Middle frontal gyrus (tissue), 1 donor: ENCODE data around the gene ARHGAP42.
"Not testable (repeated sequence)": the region's sequence is repeated elsewhere in the genome, so short reads cannot be mapped to it uniquely, and the experiment has no call there.

Experiments used
- DNase-seq: peaks from one replicate; pipeline ENCODE4 v3.0.0-alpha.2; 2015; ENCODE audit warnings: low spot score; ENCODE audit errors: extremely low spot score

ARHGAP42 gene

GRCh38 chr11:100719362-100719761 lies 32.3 kb downstream of the ARHGAP42 start:
- no peak for DNase-seq

- no peak for DNase-seq
Observed at GRCh38 chr11:100719809-100720221, 32.7 kb downstream of the ARHGAP42 start.

GRCh38 chr11:100726680-100727079 lies 39.6 kb downstream of the ARHGAP42 start:
- no peak for DNase-seq

- no peak for DNase-seq
Observed at GRCh38 chr11:100727410-100727809, 40.3 kb downstream of the ARHGAP42 start.

- DNase-seq, result no peak
Observed at GRCh38 chr11:100730266-100730665, 43.2 kb downstream of the ARHGAP42 start.

DNA sequence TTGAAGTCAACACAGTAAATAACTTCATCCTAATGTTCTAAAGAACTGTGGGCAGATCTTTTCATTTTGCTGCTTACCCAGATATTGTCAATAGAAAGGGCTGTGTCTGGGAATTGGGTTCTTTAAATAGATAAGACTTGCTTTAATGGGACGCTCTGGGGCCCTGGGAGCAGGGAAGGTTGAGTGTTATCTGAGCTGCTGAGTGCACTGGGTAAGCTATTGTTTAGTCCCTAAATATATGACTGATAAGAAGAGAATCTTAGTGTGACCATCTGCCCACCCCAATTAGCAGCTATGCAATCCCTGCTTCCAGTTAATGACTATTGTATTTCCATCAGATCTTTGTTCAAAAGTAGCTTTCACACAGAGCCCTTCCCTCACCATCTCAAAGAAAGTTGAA lies 44.4 kb downstream of the ARHGAP42 start:
- no peak for DNase-seq

DNA sequence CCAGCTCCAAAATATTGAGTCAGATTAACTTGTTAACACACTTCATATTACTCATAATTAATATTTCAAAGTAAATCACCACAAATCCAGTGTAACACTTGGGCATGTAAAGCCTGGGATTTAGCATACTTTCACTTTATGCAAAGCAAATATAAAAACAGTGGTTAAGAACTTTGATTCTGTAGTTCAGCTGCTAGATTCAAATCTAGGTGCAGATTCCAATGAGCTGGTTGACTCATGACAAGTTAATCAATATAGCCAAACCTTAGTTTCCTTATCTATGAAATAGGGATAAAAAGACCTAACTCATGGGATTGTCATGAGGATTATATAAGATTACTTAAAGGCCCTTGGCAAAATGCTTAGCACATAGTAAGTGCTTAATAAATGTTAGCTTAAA lies 45.9 kb downstream of the ARHGAP42 start:
- DNase-seq, result no peak

GRCh38 chr11:100734743-100735527 lies 47.8 kb downstream of the ARHGAP42 start:
- no peak for DNase-seq

DNA sequence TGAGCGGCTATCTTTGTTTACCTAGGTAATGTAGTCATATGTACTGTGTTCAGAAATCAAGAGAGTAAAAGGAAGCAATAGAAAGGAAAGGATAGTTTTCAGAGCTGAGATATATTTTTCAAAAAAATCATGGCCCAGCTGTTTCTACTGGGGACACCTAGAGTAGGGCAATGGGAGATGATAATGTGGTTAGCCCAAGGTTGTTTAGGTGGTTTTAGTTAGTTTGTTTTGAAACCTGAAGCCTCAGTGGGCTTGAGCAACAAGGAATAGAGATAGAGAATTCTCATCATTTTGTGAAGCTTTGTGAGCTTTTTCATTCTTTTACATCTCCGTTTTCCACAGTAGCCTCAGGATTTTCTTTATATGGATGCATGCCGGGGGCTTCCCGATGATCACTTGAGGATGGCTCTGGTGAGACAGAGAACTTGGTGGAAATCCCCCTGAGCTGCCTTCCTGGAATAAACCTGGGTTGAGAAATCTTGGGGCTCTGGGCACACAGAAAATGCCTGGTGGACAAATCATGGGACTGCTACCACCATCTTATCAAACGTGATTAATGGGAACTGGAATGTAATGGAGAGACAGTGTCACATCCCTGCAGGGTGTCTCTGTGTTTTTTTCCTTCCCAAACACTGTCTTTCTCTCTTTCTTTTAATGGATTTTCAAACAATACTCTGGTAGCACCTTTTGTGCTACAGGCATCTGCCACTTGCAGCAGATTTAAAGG lies 49.0 kb downstream of the ARHGAP42 start:
- no peak for DNase-seq

- no peak for DNase-seq
Observed at GRCh38 chr11:100738701-100739270, 51.7 kb downstream of the ARHGAP42 start.

DNA sequence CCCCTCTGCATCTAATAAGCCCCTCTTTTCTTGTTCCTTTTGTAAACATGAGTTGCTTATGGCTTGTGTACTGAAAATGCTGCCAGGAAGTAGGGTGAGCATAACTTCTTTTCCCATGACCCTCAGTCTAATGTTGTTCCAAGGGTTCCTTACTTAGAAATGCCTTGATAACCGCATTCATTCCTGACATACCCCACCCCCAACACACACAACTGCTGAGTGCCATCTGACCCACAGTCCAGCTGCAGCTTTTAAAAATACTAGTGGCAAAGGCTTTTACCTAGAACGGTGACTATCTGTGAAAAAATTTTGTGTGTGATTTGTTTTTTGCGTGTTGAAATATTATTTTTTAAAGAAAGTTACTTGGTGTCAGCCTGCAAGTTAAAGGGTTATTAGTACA lies 52.6 kb downstream of the ARHGAP42 start:
- no peak for DNase-seq

DNA sequence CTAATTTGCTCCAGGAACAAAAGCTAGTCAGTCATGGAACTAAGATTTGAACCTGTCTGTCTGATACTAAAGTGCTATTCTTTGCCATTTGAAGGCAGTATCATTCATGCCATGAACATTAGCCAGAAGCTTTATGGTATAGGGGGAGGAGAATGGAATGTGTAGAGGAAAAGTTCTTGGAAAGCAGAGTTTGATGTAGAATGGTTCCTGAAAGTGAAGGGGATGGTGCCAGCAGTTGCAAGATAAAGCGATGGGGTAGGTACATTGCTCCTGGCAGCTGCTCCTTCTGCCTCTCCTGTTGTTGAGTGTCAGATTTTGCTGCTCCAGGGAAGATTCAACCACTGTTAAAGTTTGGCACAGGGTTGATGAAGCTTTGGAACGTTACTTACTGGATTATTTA lies 53.4 kb downstream of the ARHGAP42 start:
- no peak for DNase-seq

GRCh38 chr11:100741866-100742625 lies 55.0 kb downstream of the ARHGAP42 start:
- no peak for DNase-seq

DNA sequence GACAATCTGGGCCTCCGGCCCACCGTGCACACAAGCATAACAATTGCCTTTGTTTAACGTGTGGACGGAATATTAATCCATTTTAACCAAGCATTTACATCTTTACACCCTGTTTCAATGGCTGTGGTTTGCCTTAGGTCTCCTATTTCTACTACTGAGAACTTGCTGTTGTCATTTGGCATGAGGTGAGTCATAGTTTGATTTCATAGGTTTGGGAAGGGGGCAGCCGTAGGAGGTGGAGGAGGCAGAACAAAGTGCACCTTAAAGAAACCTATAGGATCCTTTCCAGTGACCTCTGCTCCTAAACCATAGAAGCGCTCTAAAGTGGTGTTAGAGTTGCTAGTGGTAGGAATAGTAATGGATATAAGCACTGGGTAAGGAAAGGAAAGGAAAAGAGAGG lies 59.4 kb downstream of the ARHGAP42 start:
- DNase-seq, result no peak

DNA sequence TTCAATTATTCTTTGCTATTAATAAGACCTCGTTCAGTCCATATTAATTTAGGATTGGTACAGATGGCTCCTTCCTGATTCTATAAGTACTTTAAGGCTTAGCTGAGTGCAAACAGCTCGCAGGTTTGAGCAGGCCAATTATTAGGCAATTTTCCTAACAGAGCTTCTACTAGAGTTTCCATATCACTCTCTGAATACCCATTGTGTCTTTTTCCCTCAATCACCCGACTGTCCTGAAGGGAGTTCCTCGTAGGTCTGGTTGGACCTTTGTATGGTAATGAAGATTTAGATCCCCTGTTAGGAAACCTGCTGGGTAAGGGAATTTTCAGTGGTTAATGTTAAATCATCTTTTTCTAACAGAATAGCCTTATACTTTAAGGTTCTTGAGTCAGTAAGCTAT lies 61.1 kb downstream of the ARHGAP42 start:
- no peak for DNase-seq

DNA sequence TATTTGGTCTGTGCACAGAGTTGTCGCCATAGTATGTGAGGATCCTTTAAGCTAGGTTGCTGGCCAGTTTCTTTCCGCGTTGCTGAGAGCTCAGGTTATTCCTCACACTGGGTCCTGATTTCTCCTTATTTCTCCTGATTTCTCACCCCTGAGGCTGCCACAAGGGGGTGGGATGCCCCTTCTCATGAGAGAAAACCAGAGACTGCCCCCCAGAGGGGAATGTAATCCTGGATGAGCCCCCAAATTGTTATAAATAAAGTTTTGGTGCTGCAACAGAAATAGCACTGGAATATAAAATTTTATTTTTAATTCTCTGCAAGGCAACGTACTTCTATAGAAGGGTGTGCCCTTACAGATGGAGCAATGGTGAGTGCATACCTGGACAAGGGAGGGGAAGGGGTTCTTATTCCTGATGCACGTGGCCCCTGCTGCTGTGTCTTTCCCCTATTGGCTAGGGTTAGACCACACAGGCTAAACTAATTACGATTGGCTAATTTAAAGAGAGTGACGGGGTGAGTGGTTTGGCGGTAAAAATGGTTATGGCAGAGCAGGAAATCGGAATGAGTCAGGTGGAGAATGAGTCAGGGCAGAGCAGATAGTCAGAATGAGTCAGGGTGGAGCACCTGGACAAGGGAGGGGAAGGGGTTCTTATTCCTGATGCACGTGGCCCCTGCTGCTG lies 62.9 kb downstream of the ARHGAP42 start:
- DNase-seq, result not testable (repeated sequence)

DNA sequence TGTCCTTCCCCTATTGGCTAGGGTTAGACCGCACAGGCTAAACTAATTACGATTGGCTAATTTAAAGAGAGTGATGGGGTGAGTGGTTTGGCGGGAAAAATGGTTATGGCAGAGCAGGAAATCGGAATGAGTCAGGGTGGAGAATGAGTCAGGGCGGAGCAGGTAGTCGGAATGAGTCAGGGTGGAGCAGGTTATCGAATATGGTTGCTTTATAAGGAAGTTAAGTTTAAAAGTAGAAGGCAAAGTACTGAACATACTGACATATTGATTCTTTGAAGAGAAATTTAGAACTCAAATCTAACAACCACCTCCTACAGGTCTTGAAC lies 63.4 kb downstream of the ARHGAP42 start:
- DNase-seq, result not testable (repeated sequence)

DNA sequence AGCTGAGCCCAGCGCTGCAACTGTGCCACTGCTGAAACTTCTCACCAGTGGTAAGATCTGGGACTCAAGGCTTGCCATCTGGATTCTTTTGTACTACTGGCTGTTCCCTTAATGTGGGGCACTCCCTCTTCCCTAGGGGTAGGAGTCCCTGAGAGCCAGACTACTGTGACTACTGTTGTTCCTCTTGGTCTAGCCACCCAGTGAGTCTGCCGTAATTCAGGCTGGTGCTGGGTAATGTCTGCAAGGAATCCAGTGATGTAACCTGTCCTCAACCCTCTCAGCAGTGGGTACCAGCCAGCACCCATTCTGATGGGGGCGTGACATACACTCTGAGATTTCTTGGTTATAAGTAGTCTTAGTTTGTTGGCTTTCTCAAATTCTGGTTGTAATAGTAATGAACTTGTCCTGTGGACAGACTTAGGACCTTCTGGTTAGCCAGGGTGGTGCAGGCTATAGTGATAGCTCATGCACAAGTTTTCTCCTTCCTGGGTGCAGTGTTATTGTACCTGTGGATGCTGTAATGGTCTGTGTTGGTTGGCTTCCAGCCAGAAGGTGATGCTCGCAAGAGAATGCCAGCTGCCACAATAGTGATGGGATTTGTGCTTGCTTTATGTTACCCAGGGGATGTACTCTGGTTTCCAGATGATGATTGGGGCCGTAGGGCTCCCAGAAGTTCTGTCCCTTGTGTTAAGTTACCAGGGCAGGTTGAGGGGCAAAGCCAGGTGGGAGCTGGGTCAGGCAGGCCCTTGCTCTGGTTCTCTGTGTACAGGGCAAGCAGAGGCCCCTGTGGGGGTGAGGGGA lies 65.5 kb downstream of the ARHGAP42 start:
- DNase-seq, result no peak

GRCh38 chr11:100753172-100753543 lies 66.1 kb downstream of the ARHGAP42 start:
- DNase-seq, result no peak

- no peak for DNase-seq
Observed at GRCh38 chr11:100753571-100753970, 66.5 kb downstream of the ARHGAP42 start.

- no peak for DNase-seq
Observed at GRCh38 chr11:100756559-100756958, 69.5 kb downstream of the ARHGAP42 start.
